A172 (cell line): ENCODE data around the gene RIPK4. TPM values are rescaled to one million over a fixed set of nuclear protein-coding genes. Genes with fewer than 3 reads are reported as not detected.

Experiments
- DNase-seq: peaks from one replicate; pipeline ENCODE4 v3.0.0-alpha.2; 2015; ENCODE audit warnings: low spot score
- total RNA-seq: library from RNA; depleted of rRNA; stranded (reverse); fragments of >200 nt; shearing (Covaris generic); gene quantifications from 2 replicates; pipeline ENCODE4 v1.2.3, GENCODE V29; 2014; rRNA removed

RIPK4 gene
- total RNA-seq, 1 experiment from 2014 or later = 0.55 TPM

GRCh38 chr21:41691205-41692184 is 75.4 kb downstream of the RIPK4 start:
- DNase-seq = no peak

Other genes with a start within 250 kb of the RIPK4 start
- 5.2 and 8.3 TPM in 2 replicates for gene PRDM15, start 112.3 kb upstream of the RIPK4 start, total RNA-seq
- 19.7 and 31.4 TPM in 2 replicates for gene C2CD2, start 187.0 kb upstream of the RIPK4 start, total RNA-seq
- 13.6 and 15.2 TPM in 2 replicates for gene ZBTB21, start 243.3 kb upstream of the RIPK4 start, total RNA-seq